IPS-NIHi7 (cell line): Measurements from ENCODE around the gene SLC2A1.

ENCODE experiments used
- DNase-seq: peaks from one replicate; pipeline ENCODE4 v3.0.0; 2012; ENCODE audit warnings: mixed read lengths; ENCODE audit errors: extremely low spot score

The SLC2A1 gene

DNA sequence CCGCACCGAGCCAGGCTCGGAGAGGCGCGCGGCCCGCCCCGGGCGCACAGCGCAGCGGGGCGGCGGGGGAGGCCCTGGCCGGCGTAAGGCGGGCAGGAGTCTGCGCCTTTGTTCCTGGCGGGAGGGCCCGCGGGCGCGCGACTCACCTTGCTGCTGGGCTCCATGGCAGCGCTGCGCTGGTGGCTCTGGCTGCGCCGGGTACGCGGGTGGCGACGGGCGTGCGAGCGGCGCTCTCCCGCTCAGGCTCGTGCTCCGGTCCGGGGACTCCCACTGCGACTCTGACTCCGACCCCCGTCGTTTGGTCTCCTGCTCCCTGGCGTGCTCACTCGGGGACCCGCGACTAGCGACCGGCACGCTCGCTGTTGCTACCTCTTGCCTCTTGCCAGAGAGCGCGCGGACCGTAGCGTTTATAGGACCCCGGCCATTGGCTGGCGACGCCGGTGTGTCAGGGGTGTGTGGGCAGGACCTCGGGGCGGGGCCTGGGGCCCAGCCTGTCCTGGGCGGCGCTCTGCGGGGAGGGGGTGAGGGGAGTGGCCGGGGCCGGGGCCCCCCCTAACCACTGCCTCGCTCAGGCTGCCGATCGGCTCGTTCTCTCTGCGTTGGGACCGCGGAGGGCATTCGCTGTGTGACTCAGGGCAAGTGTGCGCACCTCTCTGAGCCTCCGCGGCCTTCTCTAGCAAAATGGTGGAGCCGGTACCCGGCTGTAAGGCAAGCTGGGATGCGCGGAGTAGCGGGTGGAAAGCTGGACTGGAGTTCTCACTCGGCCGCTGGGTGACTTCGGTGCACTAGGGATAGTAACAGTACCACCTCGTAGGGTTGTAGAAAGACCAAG is at the start of gene SLC2A1:
Gene SLC2A1 (minus strand): TSS at position 381 of the 832 bp plus-strand sequence. CDS start 217 bp downstream, at position 164.
- DNase-seq: peak; percentile 96

DNA sequence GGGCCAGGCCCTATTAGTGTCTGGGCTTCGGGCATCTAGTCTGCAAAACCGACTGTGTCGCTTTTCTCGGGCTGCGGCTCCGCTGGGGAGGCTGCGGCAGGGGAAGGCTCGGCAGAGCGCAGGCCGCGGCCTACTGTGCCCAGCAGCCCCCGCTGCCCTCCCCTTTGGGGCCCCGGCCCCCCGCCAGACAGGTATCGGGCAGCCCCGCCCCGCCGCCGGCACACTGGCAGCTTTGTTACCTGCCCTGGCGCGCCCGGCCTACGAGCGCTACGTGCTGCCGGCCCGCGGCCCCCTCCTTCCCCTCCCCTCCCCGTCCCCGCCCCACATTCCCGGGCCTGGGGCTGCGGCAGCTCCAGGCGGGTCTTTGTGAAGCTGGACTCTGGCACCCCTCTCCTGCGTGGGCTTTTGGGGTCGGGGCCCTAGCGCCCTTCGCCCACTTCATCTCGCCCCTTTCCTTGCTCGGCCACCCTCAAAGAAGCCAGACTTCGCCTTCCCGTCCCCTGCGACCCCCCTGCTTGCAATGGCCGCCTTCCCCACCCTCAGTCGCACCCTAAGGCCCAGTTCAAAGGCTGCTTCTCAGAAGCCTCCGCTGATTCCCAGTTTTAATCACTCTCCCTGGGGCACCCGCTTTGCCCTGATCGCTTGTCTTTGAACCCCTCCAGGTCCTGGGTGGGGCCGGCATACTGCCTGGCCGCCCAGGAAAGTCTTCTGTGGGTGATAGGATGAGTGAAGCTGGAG is 48.9 kb upstream of the SLC2A1 start:
- DNase-seq: peak; percentile 82

DNA sequence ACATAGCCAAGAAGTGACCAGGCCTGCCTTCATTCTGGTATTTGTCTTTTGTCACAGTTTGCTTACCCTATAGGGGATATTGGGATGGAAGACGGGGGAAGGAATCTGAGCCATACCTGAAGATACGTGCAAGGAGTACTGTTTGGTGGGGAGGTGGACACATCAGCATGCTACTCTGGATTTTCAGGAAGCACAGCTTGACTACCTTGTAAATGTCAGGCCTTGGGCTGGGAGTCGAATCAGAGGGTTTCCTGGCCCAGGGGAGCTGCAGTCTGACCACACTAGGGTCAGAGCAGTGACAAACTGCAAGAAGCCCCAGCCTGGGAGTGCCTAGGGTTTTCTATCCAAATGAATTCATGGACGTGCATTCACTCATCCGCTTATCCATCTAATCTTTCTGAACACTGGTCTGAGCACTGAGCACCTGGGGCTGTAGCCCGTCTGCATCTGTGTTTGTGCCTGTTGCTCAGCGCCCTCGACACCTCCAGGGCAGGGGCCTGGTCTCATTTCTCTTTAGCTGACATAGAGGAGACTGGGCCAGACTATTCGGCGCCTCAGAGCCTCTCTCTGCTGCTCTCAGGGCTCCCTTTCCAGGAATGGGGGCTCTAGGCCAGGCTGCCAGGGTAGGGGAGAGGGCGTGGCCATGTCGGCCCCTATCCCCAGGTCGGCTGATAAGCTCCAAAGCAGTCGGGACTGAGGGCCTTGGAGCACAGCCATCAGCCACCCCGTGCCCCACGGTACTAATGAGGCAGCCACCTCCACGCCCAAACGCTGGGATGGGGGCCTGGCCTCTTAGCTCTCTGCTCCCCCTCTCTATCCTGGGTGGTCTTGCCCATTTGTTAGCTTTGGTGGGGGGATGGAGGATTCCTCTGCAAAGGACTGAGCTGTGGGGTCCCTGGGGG is 47.0 kb upstream of the SLC2A1 start:
- DNase-seq: no peak

DNA sequence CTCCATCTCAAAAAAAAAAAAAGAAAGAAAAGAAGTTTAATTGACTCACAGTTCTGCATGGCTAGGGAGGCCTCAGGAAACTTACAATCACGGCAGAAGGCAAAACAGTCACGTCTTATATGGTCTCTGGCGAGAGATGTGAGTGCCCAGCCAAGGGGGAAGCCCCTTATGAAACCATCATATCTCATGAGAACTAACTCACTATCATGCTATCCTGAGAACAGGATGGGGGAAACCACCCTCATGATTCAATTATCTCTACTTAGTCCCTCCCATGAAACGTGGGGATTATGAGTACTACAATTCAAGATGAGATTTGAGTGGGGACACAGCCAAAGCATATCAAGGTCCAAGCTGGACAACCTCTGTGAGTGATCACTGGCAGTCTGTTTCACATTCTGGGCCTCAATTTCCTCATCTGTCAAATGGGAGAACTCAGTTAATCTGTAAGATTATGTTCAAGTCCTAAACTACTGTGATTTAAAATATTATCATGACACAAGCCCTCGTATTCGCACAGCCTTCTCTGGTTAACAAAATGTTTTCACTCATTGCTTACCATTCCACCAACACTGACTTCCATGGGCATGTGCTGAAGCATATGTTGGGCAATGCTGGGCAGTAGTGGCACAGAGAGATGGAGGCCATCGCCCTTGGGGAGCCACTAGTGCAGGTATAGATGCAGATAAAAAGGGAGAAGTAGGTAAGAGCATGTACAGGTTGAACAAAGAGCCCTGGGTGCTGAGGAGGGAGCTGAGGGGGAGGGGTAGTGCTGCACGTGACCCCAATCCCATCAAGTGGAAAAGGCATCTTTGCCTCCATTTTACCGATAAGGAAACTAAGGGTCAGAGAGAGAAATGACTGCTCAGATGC is 46.2 kb upstream of the SLC2A1 start:
- DNase-seq: no peak

DNA sequence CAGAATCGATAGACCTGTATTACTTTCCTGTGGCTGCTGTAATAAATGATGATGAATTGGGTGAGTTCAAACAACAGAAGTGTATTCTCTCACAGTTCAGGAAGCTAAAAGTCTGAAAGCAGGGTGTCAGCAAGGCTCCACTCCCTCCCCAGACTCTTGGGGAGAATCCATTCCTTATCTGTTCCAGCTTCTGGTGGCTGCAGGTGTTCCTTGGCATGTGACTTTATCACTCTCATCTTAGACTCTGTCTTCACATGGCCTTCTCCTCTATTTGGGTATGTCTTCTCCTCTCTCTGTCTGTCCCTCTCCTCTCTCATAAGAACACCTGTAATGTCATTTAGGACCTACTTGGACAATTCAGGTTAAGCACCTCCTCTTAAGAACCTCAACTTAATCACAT is 44.1 kb upstream of the SLC2A1 start:
- no peak for DNase-seq

DNA sequence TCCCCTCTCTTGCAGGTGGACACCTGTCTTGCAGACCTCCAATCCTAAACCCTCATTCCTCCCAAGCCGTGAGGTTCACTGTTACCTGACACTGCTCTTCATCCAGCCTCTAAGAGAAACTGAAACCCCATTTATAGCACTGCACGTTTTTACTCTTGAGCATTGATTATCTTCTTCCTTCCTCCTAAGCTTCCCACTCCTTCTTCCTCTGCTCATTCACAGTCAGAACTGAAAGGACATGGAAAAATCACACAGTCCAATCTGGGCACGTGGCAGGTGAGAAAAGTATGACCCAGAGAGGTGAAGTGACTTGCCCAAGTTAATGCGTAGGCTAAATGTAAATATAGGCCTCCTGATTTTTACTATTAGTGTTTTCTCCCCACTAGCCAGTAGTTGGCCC is 43.4 kb upstream of the SLC2A1 start:
- DNase-seq: no peak

DNA sequence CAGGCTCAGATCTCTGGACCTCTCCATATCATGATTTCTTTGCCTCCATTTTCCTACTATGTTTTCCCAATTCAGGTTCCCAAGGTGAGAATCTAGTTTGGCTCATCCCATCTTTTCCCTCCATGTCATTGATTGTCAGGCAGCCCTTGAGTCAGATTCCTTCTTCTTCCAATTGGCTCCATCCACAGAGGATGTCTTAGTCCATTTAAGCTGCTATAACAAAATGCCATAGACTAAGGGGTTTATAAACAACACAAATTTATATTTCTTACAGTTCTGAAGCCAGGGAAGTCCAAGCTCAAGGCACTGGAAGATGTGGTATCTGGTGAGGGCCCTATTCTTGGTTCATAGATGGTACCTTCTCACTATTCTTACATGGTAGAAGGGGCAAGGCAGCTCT is 42.8 kb upstream of the SLC2A1 start:
- DNase-seq: no peak

DNA sequence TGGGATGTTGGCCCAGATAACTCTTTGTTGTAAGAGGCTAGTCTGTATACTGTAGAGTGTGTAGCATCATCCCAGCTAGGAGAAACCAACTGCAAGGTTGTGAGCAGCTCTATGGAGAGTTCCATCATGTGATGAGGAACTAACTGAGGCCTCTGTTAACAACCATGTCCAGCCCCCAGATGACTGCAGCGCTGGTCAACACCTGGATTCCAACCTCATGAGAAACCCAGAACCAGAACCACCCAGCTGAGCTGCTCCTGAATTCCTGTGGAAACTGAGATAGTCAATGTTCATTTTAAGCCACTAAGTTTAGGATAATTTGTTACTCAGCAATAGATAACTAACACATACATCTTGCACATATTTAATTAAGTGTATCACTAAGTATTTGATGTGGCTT is 41.6 kb upstream of the SLC2A1 start:
- no peak for DNase-seq

DNA sequence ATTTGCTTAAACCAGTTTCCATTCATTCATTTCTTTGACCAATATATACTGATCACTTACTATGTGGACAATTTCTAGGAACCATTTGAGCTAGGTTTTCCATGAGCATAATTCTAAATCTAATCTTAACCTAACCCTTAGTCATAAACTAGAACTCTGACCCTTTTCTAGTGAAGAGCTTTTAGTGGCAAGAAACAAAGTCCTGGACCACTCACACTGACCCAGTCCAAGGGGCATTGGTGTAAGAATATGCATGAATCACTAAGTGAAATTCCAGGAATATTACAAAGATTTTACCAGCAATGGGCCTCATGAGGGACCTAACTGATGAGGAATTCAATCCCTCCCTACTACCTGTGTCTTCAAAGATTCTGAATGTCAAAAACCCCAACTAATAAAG is 40.6 kb upstream of the SLC2A1 start:
- DNase-seq: no peak

DNA sequence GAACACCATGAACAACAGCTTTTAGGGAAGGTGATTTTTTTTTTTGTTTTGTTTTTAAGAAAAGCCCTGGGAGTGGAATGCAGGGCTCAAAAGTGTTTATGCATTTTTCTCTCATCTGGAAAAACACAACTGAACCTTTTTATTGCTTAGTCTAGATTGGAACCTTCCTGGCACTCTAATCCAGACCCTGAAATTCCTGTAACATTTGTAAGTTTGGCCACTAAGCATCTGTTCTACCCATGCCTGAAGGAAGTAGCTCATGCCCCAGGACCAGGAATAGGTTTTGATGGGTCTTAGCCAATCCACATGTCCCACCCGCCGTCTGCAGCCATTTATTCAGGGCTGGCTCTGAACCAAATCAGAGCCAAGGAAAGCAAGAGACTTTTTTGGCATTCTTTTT is 39.7 kb upstream of the SLC2A1 start:
- DNase-seq: no peak

DNA sequence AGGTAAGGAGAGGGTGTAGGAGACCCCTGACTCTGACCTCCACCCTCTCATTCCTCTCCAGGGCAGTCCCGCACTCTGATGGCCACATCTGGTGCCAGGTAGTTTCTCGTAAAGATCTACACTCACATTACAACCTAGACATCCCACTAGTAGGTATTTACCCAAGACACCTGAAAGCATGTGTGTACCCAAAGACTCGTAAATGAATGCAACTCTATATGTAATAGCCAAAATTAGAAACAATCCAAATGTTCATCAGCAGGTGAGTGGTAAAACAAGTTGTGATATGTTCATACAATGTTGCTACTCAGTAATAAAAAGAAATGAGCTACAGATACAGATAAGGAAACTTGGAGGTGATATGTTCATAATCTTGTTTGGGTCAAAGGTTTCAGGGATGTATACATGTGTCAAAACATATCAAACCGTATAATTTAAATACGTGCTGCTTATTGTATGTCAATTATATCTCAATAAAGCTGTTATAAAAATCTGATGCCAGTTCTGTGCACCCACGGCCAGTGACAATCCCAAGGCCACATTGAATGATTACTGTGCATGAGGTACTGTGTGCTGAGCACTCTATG is 37.8 kb upstream of the SLC2A1 start:
- no peak for DNase-seq

DNA sequence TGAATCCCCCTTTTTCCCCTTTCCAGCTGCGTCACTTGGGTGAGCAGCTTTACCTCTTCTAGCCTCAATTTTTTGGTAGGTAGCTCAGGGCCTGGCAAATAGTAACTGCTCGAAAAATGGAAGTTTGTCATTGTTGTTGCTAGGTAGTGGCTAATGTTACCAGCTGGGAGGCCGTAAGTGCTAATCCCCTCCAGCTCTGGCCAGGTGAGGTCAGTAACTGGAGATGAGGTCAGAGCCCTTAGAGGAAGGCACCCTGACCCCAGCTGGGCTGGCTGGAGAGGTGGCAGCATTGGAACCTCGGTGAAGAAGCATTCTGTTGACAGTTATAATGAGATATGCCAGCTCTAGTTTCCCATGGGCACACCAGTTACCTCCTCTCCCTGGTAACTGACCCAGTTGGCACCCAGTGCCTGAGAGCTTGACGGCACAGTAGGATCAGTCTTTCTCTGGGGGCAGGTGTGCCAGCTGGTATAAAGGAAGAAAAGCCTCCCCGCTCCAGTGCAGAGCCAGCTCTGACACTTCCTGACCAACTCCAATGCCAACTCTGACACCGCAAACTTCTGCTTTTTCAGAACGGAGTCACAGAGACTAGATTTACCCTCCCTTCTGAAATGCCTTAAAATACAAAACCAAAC is 35.0 kb upstream of the SLC2A1 start:
- DNase-seq: no peak

DNA sequence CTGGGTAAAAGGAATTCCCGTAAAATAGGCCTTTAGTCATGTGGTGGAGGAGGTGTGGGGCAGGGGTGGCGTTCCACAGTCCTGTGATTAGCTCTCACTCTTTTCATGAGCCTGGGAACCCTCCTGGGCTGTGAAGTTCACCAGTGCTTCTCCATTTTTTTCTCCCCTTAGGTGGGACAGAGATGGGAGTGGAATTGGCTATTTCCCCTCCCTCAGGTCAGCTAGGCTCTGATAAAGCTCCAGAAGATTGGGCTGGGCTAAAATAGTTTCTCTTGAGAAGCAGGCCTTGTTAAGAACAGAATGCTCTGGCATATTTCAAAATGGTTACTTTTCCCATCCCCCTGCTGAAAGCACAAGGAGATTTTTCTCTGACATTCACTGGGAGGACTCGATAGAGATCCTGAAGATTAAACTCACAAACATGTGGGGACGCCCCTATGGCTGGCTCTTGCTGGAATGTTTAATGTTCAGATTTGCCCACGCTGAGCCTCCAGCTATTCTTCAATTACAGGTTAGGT is 33.4 kb upstream of the SLC2A1 start:
- no peak for DNase-seq

DNA sequence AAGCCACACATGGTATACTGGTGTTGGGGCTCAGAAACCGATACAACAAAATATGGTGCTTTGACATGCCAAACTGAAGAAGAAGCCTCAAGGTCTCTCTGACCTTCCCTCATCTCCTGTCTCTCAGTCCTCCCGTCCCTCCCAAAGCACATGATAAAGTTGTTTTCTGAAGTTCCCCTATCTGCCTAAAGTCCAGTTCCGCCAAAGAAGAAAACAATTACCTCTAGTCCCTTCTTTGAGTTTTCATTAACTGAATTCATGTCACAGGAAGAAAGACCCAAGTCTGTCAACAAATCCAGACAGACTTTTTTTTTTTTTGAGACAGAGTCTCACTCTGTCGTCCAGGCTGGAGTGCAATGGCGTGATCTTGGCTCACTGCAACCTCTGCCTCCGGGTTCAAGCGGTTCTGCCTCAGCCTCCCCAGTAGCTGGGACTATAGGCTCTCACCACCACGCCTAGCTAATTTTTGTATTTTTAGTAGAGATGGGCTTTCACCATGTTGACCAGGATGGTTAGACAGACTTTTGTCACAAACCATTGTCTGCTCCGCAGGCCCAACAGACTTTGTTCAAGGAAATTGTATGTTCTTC is 32.2 kb upstream of the SLC2A1 start:
- no peak for DNase-seq

DNA sequence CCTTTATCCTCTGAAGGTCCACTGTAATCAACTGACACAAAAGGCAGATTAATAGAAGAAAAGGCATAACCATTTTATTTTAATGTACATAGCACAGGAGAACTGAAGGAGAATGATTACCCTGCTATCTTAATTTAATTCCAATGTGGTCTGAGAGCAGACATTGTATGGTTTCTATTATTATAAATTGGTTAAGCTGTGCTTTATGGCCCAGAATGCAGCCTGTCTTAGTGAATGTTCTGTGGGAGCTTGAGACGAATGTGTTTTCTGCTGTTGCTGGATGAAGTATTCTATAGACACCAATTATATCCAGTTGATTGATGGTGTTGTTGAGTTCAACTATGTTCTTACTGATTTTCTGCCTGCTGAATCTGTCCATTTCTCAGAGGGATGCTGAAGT is 25.0 kb upstream of the SLC2A1 start:
- no peak for DNase-seq

DNA sequence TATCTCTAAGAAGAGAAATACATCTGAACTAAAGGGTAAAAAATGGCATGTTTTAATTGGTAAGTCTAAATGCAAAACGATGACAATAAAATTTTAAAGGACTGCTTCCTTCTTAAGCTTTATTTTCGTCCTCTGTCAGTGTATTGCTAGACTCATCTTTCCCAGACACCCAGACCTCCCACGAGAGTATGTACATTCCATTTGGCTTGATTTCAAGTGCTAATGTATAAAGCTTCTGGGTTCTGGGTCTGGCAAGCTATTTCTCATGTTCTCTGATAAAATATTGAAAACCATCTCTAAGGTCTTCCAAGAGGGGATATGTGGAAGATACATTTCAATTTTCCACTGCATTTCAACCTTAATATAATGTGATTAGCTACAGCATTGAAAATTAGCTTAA is 24.6 kb upstream of the SLC2A1 start:
- no peak for DNase-seq

DNA sequence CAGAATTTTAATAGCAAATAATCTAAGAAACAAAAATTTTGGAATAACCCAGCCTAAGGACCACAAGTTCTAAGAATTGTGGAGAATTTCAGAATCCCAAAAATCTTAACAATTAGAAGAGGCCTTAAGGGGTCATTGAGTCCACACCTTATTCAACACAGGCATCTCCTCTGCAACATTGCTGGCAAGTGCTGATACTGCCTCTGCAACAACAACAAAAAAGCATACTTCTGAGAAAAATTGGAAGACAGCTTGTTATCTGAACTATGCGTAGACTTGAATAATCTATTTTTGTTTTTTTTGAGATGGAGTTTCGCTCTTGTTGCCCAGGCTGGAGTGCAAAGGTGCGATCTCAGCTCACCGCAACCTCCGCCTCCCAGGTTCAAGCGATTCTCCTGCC is 24.0 kb upstream of the SLC2A1 start:
- DNase-seq: no peak

DNA sequence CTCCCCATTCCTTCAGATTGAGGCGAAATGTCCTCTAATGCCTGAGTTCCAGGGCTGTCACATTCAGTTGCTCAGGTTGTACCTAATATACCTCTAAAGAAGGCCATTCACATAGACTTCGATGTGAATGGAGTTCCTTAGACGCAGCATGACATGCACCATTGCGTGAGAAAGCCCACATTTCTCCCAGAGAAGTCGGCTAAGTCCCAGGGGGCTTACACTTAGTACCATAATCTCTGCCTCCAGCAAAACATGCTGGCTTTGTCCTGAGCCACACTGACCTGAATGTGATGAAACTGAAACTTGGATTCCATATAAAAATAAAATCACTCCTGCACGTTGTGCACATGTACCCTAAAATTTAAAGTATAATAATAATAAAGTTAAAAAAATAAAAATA is 23.2 kb upstream of the SLC2A1 start:
- DNase-seq: no peak

DNA sequence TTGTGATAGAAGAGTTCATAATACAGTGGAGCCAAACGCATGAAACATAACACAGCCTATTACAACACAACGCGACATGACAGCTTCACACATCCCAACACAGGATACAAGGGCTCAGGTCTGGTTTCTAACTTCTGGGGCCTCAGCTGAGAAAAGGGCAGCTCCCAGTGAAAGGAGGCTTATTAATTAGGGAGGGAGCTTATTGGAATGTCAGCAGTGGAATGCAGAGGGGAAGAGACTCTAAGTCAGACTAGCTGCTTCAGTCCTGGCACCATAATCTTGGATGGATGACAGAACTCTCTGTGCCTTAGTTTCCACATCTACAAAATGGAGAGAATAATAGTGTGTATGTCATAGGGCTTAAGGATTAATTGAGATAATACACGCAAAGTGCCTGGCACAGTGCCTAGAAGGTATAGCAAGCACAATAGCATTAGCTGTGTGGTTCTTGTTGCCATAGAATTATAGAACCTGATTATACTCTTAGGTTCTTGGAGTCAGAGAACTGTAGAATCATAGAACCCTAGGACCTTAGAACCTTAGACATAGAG is 22.7 kb upstream of the SLC2A1 start:
- no peak for DNase-seq
